VCaP (cell line): ENCODE results near the gene LBHD2.

Experiments used
- H3K27ac ChIP-seq: fragments of 450-650 bp; 2 replicates; pipeline ENCODE4 v1.5.1; 2017
- TF ChIP-seq, protein P1 (sequence below): fragments of 450-650 bp; conservative IDR thresholded peaks from 2 replicates; pipeline ENCODE4 v1.5.1; 2017; ENCODE audit warnings: mild to moderate bottlenecking, moderate library complexity

LBHD2 gene

DNA sequence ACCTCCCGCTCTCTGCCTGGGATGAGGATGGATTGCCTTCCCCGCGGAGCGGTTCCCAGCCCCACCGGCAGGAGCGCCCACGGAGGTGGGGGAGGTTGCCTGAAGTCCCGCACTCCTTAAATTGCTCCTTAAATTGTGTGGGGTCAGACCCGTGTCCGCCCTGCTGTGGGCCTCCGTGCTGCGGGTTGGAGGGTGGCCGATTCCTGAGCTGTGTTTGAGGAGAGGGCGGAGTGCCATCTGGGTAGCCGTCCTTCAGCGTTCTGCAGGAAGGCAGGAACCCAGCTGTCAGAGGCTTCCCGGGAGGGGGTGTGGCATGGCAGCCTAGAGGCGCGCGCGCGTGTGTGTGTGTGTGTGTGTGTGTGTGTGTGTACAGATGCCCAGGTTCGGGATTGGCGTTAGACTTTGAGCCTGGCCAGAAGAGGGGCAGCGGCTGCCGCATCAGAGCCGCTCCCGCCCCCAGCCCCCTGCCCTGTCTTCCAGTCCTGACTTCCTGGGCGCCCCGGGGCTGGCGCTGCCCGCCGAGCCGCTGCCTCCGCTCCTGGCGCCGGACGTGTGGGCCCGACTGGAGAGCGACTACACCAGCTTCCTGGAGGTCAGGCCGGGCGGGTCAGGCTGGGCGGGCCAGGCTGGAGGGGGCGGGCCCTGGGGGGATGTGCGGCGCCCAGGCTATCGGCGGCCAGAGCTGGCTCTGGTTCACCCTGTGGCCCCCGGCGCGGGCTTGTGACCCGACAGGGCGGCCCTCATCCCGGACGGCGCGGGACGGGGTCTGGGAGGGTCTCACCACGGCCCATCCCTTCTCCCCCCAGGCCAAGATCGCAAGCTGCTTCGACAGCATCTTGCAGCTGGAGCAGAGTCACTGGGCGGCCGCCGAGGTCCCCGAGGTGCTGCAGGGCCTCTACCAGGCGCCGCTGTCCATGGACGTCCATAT lies 19.7 kb downstream of the LBHD2 start:
- peak overlapping the region; percentile 52 for H3K27ac ChIP-seq
- TF ChIP-seq, protein P1, sequence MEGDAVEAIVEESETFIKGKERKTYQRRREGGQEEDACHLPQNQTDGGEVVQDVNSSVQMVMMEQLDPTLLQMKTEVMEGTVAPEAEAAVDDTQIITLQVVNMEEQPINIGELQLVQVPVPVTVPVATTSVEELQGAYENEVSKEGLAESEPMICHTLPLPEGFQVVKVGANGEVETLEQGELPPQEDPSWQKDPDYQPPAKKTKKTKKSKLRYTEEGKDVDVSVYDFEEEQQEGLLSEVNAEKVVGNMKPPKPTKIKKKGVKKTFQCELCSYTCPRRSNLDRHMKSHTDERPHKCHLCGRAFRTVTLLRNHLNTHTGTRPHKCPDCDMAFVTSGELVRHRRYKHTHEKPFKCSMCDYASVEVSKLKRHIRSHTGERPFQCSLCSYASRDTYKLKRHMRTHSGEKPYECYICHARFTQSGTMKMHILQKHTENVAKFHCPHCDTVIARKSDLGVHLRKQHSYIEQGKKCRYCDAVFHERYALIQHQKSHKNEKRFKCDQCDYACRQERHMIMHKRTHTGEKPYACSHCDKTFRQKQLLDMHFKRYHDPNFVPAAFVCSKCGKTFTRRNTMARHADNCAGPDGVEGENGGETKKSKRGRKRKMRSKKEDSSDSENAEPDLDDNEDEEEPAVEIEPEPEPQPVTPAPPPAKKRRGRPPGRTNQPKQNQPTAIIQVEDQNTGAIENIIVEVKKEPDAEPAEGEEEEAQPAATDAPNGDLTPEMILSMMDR, result peak; percentile 57

DNA sequence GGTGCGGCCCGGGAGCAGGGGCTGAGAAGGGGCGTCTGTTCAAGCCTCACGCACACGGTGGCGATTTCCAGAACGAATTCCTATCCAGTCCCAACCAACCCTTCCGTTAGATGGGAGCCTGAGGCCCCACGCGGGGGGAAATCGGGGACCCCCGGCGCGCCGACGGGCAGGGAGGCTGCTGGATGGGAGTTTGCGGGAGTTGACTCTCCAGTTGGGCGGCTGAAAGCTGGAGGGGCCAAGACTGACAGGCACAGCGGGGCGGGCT lies 20.3 kb downstream of the LBHD2 start:
- TF ChIP-seq, protein P1, result no peak
- peak overlapping the region; percentile 52 for H3K27ac ChIP-seq

DNA sequence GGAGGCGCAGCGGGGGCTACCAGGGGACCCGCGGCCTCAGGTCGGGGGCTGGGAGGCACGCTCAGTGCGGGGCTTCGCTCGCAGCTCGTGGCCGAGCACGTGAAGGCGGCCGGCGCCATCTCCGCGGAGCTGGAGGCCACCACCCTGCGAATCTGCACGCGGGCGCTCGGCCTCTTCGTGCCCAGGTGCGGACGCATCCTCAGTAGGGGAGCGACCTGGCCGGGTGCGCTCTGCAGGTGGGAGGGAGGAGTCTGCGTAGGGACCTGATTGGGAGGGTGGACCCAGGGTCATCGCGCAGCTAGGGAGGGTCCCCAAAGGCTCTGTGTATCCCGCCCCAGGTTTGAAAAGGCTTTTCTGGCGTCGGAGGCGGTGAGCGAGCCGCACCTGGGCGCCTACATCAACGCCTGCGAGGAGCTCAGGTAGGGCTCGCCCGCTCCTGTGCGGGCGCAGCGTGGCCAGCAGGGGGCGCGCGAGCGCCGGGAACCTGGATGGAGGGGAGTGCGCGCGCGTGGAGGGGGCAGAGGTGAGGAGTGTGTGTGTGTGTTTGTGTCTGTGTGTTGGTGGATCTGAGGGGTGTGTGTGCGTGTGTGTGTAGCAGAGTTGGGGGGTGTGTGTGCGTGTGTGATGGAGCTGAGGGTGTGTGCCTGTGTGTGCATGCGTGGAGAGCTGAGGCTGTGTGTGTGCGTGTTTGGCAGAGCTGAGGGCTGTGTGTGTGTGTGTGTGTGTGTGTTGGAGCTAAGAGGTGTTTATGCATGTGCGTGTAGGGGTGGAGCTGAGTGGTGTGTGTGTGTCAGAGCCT lies 20.8 kb downstream of the LBHD2 start:
- H3K27ac ChIP-seq, result peak overlapping the region; percentile 52
- TF ChIP-seq, protein P1, result peak; percentile 96

DNA sequence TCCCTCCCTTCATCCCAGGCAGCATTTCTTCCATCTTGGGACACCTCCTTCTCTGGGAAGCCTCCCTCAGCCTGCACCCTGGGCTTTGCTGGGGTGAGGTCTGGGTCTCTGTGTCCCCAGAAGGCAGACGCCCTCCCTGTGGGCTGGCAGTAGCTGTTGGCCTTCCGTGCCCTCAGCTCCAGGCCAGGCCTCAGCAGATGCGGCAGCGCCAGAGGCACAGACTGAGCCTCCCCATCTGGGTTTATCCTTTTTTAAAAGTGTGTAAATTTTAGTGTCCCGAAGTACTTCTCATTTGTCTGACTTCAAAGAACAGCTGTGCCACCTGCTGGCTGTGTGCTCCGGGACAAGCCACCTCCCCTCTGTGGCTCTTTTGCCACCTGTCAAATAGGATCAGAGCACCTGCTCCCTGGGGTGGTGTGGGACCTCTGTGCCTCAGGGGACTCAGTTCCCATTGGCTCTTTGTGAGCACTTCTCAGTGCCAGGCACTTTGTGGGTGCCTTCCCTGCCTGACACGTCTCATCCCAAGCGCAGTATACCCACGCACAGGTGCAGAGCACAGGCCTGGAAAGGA lies 21.7 kb downstream of the LBHD2 start:
- peak overlapping the region; percentile 52; the same call in 1 of the 2 replicates for H3K27ac ChIP-seq
- TF ChIP-seq, protein P1, result peak; percentile 32; the same call in 1 of the 2 replicates

DNA sequence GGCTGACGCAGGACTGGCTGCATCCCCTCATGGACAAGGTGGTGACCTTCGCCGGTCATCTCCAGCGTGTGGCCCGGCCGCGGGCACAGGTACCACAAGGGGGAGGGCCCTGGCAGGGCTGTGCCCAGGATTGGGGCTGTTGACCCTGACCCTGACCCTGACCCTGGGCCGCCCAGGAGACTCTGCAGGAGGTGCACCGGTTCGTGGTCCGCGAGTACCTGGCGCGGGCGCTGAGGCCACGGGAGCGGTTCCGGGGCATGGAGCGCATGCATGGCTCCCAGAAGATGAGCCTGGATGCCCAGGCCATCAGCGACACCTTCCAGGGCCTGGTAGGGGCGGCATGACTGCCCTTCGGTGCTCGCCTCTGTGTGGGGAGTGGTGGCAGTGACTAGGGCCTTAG lies 23.4 kb downstream of the LBHD2 start:
- no peak overlapping the region for H3K27ac ChIP-seq
- TF ChIP-seq, protein P1, result no peak

DNA sequence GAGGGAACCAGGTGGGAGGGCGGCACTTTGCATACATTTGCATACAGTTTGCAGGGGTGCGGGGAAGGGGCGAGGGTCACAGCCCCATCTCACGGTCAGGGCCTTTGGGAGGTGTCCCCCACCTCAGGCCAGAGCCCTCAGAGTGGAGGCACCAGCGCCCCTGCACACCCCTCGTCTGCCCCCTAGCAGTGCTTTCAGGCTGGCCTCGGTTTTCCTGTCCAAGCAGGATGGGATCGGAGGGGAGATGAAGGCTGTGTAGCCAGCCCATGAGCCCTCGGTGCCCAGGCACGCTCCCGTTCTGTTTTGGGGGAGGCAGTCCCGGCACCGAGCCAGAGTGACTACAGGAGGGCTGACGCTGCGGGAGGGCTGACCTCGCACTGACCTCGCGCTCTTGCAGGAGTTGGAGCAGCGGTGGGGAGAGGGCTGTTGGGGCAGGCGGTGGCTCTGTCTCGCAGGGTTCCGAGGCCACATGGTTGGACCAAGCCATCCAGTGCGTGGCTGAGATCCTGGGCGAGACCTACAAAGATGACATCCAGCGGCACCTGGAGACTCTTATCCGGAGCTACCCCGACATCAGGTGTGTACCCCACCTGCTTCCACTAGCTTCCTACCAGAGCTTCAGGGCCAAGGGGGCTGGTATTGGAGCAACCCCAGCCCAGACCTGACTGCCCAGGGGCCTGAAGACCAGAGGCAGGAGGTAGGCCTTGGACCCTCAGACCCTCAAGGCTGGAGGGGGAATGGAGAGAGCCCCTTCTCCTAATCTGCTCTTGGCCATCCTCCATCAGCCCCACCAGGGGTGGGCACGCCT lies 24.1 kb downstream of the LBHD2 start:
- TF ChIP-seq, protein P1, result no peak
- H3K27ac ChIP-seq, result no peak overlapping the region
